HG03196 (cell line): ENCODE measurements around the gene OPTN.
A peak's percentile ranks its signal among the peaks of the same experiment; 100 is the strongest.
"Not testable (repeated sequence)": the region's sequence is repeated elsewhere in the genome, so short reads cannot be mapped to it uniquely, and the experiment has no call there.

Experiments
- ATAC-seq: cut with Tn5 transposase; IDR thresholded peaks from one replicate; pipeline ENCODE4 v1.9.1; 2021; ENCODE audit not compliant: unreplicated experiment

Gene OPTN

DNA sequence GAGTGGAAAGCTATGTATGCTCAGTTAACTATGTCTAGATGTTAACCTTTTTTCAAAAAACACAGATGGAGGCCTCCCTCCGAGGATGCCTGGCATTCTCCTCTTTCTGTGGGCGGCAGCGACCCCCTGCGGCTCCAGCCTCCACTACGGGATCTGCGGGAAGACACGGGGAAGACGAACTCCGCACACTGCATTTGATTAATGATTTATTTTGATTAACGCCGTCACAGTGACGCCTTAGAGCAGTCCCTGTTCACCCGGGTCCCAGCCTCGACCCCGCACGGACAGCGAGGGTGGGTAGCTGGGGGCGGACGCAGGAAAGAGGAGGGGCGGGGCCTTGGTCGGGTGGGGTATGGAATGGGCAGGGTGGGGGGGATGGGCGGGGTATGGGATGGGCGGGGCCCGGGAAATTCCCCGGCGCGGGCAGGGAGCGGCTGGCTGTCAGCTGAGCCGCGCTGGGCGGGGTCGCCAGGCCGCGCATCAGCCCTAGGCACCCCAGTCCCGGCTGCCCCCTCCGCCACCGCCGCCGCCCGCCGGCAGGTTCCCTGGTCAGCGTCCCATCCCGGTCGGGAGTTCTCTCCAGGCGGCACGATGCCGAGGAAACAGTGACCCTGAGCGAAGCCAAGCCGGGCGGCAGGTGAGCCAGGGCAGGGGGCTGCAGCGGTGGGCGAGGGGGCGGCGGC is at the start of gene OPTN:
Gene OPTN (plus strand): TSS at position 498 of the 683 bp plus-strand sequence. CDS start 8,960 bp downstream, outside the sequence.
- ATAC-seq, result peak; percentile 66

GRCh38 chr10:13051126-13051694 is 48.8 kb upstream of the OPTN start:
- ATAC-seq, result no peak

DNA sequence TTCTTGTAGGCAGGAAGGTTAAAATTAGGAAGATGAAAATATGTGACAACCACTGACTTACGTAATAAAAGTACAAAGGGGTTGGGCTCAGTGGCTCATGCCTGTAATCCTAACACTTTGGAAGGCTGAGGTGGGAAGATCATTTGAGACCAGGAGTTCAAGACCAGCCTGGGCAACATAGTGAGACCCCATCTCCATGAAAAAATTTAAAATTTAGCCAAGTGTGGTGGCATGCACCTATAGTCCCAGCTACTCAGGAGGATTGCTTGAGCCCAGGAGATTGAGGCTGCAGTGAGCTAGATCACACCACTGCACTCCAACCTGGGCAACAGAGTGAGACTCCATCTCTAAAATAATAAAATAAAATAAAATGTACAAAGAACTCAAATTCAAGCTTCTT is 46.8 kb upstream of the OPTN start:
- ATAC-seq, result not testable (repeated sequence)

GRCh38 chr10:13053794-13054462 is 46.0 kb upstream of the OPTN start:
- ATAC-seq, result no peak

DNA sequence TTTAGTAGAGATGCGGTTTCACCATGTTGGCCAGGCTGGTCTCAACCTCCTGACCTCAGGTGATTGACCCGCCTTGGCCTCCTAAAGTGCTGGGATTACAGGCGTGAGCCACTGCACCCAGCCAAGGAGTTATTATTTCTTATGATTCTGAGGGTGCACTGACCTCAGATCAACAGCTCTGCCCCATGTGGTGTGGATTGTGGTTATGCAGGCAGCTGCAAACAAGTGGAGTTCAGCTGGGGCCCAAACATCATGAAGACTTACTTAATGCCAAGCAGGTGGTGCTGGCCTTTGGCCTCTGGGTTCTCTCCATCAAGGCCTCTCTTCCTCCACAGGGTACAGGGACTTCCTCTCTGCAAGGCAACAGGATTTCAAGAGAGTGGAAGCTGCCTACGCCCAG is 45.1 kb upstream of the OPTN start:
- no peak for ATAC-seq

DNA sequence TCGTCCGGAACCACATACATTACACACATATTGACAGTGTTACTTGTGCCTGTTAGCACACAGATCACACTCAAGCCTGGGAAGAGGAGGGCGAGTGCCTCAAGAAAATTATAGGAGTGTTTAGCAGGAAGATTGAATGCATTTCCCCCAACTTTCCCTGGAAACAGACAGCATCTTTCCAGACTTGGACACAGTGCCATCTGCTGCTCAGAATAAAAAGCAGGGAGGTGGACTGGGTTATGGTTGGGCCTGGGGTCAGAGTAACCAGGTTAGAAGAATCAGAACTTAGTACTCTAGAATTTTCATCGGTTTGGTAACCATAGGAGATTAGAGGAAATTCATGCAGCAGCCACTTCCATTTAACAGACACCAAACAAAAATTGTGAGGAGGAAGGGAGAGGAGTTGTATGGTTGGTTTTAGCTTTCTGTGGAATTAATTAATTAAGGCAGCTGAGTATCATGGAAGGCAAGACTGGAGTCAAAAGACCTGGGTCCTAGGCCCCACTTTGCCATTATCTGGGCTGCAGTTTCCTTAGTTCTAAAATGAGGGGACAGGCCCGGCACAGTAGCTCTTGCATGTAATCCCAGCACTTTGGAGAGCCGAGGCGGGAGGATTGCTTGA is 43.4 kb upstream of the OPTN start:
- ATAC-seq, result no peak

- ATAC-seq, result no peak
Observed at GRCh38 chr10:13062803-13063202, 37.2 kb upstream of the OPTN start.

GRCh38 chr10:13066527-13066926 is 33.4 kb upstream of the OPTN start:
- ATAC-seq, result no peak

DNA sequence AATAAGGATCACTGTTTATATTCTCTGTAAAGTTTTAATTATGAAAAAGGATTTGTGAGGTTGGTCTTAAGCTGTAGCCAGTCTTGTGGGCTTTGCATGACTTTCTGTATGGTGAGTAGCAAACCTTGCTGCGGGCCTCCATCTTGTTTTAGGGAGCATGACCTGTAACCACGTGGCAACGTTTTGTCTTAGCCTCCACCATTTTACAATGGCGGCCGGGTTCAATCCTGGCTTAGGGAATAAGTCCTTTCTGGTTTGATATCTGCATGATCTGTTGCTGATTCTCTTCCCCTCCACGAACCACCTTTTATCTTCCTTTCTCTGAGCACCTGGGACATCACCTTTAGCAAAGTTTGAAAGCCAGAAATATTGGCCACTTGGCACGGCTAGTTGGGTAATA is 32.5 kb upstream of the OPTN start:
- no peak for ATAC-seq

GRCh38 chr10:13068071-13068470 is 31.9 kb upstream of the OPTN start:
- no peak for ATAC-seq

GRCh38 chr10:13068484-13068883 is 31.5 kb upstream of the OPTN start:
- ATAC-seq, result no peak

- no peak for ATAC-seq
Observed at GRCh38 chr10:13072339-13072738, 27.6 kb upstream of the OPTN start.

GRCh38 chr10:13074563-13075451 is 25.2 kb upstream of the OPTN start:
- no peak for ATAC-seq

DNA sequence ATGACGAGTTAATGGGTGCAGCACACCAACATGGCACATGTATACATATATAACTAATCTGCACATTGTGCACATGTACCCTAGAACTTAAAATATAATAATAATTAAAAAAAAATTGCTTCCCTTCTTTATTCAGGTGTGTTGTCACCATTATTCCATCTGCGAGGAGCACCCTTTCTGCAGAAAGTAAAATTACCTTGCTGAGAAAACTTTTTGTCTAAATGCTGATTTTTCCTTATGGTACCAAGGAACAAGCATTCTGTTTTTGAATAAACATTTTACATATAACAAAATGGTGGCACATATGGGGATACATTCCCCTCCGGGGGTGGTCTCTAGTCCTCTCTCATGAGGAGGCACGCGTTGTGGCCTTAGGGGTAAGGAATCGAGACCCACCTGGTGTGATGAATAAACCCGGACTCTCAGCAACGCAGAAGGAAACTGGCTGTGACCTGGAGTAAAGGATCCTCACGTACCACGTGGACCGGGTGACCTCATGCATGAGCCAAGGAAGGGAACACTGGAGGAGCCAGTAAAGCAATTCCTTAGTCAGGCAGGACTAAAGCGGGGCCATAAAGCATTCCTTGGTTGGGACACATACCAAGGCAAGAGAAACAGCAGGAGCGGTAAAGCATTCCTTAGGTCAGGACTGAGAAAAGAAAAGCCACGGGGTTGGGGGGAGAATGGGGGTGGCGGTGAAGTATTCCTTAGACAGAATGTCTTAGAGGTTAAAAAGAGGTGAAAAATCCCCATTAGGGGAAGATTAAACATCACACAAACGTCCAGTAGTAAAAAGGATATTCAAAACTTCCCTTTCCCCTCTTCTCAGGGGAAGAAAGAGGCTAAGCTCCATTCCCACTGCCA is 20.8 kb upstream of the OPTN start:
- ATAC-seq, result no peak

- no peak for ATAC-seq
Observed at GRCh38 chr10:13079776-13080050, 20.2 kb upstream of the OPTN start.

GRCh38 chr10:13080643-13081042 is 19.3 kb upstream of the OPTN start:
- ATAC-seq, result no peak

GRCh38 chr10:13083700-13084099 is 16.3 kb upstream of the OPTN start:
- not testable (repeated sequence) for ATAC-seq

- ATAC-seq, result no peak
Observed at GRCh38 chr10:13086056-13086455, 13.9 kb upstream of the OPTN start.

DNA sequence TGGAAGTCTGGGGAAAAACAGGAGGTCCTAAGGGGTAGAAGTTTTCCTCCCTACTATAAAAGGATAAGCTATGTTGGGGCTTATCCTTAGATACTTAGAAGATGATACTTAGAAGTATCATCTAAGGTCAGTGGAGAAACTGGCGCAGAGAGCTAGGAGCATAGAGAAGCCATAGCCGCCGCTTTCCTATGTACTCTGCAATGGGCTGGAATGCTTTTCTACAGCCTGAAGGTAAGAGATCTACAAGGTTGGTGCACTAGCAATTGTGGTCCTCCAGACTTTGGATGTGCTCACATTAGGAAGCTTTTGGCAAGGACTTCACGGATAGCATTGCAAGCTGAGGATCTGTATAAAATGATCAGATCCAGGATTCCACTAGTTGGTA is 12.4 kb upstream of the OPTN start:
- no peak for ATAC-seq

DNA sequence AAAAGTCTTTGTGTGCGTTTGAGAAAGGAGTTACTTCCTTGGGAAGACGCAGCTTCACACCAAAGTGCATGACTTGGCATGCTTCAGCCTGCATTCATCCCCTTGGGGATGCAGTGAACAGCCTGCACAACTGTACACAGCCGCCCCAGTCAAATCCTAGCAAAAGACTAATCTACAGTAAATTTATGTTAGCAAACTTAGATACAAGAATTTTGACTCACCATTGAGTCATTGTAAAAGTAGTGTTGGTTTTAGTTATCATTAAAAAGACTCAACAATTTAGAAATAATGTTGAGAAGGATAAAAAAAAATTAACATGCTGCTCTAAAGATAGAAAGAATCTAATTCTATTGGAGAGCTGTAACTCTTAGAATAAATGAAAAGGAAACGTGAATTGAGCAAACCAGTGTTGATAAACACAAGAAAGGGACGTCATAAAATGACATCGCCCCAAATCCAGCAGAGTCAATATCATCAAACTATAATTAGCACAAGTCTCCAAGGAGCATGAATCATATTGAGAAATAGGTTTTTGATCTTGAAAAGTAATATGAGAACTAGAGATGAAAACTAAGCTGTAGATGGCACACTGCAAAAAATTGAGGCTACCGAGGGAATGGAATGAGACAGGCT is 11.9 kb upstream of the OPTN start:
- ATAC-seq, result no peak
